Gastrocnemius medialis (tissue), 4 donors: ENCODE measurements around the gene NOTCH1.

Experiments used
- CTCF ChIP-seq, 5 experiments: fragments of 450-650 bp in 3 of 5; fragments of 200-600 bp in 2 of 5; sonication (generic) in 2 of 5; IDR thresholded peaks in 4 of 5; conservative IDR thresholded peaks in 1 of 5; 1 replicate in 4 of 5; 2 replicates in 1 of 5; pipeline ENCODE4 v1.5.1; 2016 to 2019; ENCODE audit warnings: antibody characterized with exemption in 5 of 5, mild to moderate bottlenecking in 3 of 5, moderate library complexity in 3 of 5
- POLR2A ChIP-seq, 2 donors: fragments of 450-650 bp; IDR thresholded peaks; one replicate each; pipeline ENCODE4 v1.6.1; 2017; ENCODE audit warnings: antibody characterized with exemption in 2 of 2, mild to moderate bottlenecking in 2 of 2, moderate library complexity in 2 of 2

- TF ChIP-seq CTCF (IDR thresholded peaks at IDR 0.05 in 4 of 5, conservative IDR thresholded peaks at IDR 0.05 in 1 of 5), result no peak
- TF ChIP-seq POLR2A (IDR thresholded peaks at IDR 0.05), result no peak
Observed at GRCh38 chr9:136513191-136513590, 32.7 kb downstream of the NOTCH1 start.
